ENCODE measurements around the gene KLHL17. TPM values are rescaled to one million over a fixed set of nuclear protein-coding genes. Genes with fewer than 3 reads are reported as not detected.

KLHL17 gene
- total and polyA plus RNA-seq, 11 donors = 1.6 to 6.8 (median 4.7) TPM

DNA sequence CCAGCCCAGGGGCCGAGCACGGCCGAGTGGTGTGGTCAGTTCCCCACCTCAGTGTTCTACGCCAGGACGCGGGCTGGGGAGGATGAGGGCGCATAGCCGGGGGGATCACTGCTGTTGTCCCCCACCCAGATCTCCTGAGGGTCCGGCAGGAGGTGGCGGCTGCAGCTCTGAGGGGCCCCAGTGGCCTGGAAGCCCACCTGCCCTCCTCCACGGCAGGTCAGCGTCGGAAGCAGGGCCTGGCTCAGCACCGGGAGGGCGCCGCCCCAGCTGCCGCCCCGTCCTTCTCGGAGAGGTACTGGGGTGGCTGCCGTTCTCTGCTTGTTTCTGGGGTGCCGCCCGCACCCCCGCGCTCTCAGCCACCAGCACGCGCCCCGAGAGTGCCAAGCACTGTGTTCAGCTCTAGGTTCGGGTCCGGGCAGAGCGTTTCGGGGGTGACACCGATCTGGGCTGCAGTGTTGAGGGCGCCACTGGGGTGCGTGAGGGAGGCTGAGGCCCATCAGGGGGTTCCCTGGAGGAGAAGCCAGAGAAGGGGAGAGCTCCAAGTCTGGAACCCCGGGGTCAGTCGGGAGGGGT, 19.3 kb upstream of the KLHL17 start:
- no peak for DNase-seq
- Histone ChIP-seq H3K4me1 (peaks cover 10 to 53% (median 35%) of the 10 kb centered on the region in 12 donors), H3K27me3 (peaks cover 8 to 75% (median 44%) of the 10 kb centered on the region in 9 donors), H3K4me3 (peak overlapping the region; percentile 28 to 59 (median 48)), H3K36me3 (peaks cover 0 to 19% (median 10%) of the 10 kb centered on the region in 9 donors), H3K9me3 (no peaks in the 10 kb centered on the region), H3K27ac (peak overlapping the region in 10 of 12 donors; percentile 1 to 81 (median 64))
- intact Hi-C loops (cut with DNase I) = no loop called here
- no peak for ATAC-seq
- WGBS, 4 donors = 3 to 5% (median 4%) methylated on average over 13 to 36 of the region's 36 CpGs
- no peak for TF ChIP-seq POLR2A (IDR thresholded peaks at IDR 0.05)
- TF ChIP-seq, protein P1, sequence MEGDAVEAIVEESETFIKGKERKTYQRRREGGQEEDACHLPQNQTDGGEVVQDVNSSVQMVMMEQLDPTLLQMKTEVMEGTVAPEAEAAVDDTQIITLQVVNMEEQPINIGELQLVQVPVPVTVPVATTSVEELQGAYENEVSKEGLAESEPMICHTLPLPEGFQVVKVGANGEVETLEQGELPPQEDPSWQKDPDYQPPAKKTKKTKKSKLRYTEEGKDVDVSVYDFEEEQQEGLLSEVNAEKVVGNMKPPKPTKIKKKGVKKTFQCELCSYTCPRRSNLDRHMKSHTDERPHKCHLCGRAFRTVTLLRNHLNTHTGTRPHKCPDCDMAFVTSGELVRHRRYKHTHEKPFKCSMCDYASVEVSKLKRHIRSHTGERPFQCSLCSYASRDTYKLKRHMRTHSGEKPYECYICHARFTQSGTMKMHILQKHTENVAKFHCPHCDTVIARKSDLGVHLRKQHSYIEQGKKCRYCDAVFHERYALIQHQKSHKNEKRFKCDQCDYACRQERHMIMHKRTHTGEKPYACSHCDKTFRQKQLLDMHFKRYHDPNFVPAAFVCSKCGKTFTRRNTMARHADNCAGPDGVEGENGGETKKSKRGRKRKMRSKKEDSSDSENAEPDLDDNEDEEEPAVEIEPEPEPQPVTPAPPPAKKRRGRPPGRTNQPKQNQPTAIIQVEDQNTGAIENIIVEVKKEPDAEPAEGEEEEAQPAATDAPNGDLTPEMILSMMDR (IDR thresholded peaks at IDR 0.05) = no peak

DNA sequence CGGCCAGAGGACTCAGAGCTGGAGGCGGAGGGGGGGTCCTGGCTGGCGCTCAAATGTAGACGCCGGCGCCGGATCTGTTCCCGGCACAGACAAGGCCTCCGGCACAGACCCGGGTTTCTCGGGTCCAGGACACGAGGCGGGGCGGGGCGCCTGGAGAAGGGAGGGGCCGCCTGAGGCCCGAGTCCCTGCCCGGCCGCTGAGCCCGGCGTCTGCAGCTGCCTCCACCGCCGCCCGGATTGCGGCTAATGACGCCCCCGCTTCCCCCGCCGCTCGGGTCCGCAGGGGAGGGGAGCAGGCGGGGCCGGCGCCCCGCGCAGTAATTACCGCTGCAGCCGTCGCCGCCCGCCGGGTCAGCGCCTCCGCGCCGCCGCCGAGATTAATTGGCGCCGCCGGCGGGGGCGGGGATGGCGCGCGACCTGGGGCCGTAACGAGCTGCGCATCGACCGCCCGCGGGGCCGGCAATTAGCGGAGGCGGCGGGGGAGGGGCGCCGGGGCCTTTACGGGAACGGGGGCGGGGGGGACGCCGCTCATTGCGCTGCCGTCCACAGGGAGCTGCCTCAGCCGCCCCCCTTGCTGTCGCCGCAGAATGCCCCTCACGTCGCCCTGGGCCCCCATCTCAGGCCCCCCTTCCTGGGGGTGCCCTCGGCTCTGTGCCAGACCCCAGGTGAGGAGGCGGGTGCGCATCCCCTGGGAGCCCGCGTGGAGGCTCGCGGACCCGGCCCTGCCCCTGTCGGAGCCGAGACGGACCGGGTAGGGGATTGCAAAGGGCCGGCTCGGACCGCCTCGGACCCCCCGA, 18.6 kb upstream of the KLHL17 start:
- peaks cover 10 to 50% (median 35%) of the 10 kb centered on the region in 12 donors for H3K4me1 ChIP-seq
- H3K27ac ChIP-seq = peak overlapping the region in 8 of 12 donors; percentile 28 to 81 (median 70)
- intact Hi-C loops (cut with DNase I) = no loop called here
- ATAC-seq (peak in 3 of 4 donors; percentile 23 to 45 (median 39)), DNase-seq (peak; percentile 72 to 88 (median 77))
- 0 to 1% (median 1%) methylated on average over 12 to 98 of the region's 98 CpGs for WGBS, 4 donors
- TF ChIP-seq POLR2A (IDR thresholded peaks at IDR 0.05) = no peak
- TF ChIP-seq, protein P1 (IDR thresholded peaks at IDR 0.05) = no peak
- peaks cover 0 to 26% (median 15%) of the 10 kb centered on the region in 9 donors for H3K36me3 ChIP-seq
- H3K9me3 ChIP-seq = no peaks in the 10 kb centered on the region
- peaks cover 8 to 69% (median 41%) of the 10 kb centered on the region in 9 donors for H3K27me3 ChIP-seq
- peak overlapping the region in 11 of 12 donors; percentile 28 to 59 (median 49) for H3K4me3 ChIP-seq

DNA sequence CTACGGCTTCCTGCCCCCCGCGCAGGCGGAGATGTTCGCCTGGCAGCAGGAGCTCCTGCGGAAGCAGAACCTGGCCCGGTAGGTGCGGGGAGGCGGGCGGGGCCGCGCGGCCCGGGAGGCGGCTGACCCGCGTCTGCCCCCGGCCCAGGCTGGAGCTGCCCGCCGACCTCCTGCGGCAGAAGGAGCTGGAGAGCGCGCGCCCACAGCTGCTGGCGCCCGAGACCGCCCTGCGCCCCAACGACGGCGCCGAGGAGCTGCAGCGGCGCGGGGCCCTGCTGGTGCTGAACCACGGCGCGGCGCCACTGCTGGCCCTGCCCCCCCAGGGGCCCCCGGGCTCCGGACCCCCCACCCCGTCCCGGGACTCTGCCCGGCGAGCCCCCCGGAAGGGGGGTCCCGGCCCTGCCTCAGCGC, 18.0 kb upstream of the KLHL17 start:
- intact Hi-C loops (cut with DNase I) = no loop called here
- Histone ChIP-seq H3K9me3 (no peaks in the 10 kb centered on the region), H3K4me3 (peak overlapping the region in 11 of 12 donors; percentile 28 to 59 (median 49)), H3K36me3 (peaks cover 0 to 32% (median 20%) of the 10 kb centered on the region in 9 donors), H3K4me1 (peaks cover 10 to 50% (median 35%) of the 10 kb centered on the region in 12 donors), H3K27ac (peak overlapping the region in 7 of 12 donors; percentile 23 to 78 (median 69)), H3K27me3 (peaks cover 8 to 62% (median 41%) of the 10 kb centered on the region in 9 donors)
- no peak for ATAC-seq
- TF ChIP-seq, protein P1 (IDR thresholded peaks at IDR 0.05) = no peak
- no peak for TF ChIP-seq POLR2A (IDR thresholded peaks at IDR 0.05)
- 1 to 3% (median 1%) methylated on average over 8 to 48 of the region's 48 CpGs for WGBS, 4 donors
- no peak for DNase-seq

Measured in heart left ventricle (tissue), 16 donors.